ENCODE data around the gene PFDN6.
"Not testable (repeated sequence)": the region's sequence is repeated elsewhere in the genome, so short reads cannot be mapped to it uniquely, and the experiment has no call there.

PFDN6 gene

GRCh38 chr6:33276581-33276863, 12.9 kb upstream of the PFDN6 start:
- no peak for FAIRE-seq
- no peak for TF ChIP-seq POLR2AphosphoS5 (IDR thresholded peaks at IDR 0.05; ENCODE audit: low read depth, low read length)
- TF ChIP-seq POLR2A (IDR thresholded peaks at IDR 0.05; ENCODE audit: low read depth, low read length): no peak
- no peak for TF ChIP-seq TAF1 (IDR thresholded peaks at IDR 0.05; ENCODE audit: borderline replicate concordance, low read depth, low read length)
- no peak for DNase-seq (ENCODE audit: insufficient read length)

- peak; percentile 84 for DNase-seq (ENCODE audit: insufficient read length)
Measured at GRCh38 chr6:33276864-33277662, 12.3 kb upstream of the PFDN6 start, which contains the start of gene B3GALT4. Gene B3GALT4 (plus strand): TSS chr6:33277123. CDS start chr6:33277420, 297 bp downstream.

GRCh38 chr6:33277663-33278391, 11.6 kb upstream of the PFDN6 start:
- TF ChIP-seq POLR2AphosphoS5 (IDR thresholded peaks at IDR 0.05; ENCODE audit: low read depth, low read length): peak; percentile 69; the same call in 1 of the 2 replicates
- no peak for TF ChIP-seq TAF1 (IDR thresholded peaks at IDR 0.05; ENCODE audit: borderline replicate concordance, low read depth, low read length)
- peak; percentile 70 for FAIRE-seq
- peak; percentile 66 for DNase-seq (ENCODE audit: insufficient read length)

More at GRCh38 chr6:33276864-33277662, 12.3 kb upstream of the PFDN6 start, which contains the start of gene B3GALT4:
- peak; percentile 96 for TF ChIP-seq POLR2A (IDR thresholded peaks at IDR 0.05; ENCODE audit: low read depth, low read length)
- peak; percentile 99 for TF ChIP-seq POLR2AphosphoS5 (IDR thresholded peaks at IDR 0.05; ENCODE audit: low read depth, low read length)
- TF ChIP-seq TAF1 (IDR thresholded peaks at IDR 0.05; ENCODE audit: borderline replicate concordance, low read depth, low read length): peak; percentile 34; the same call in 1 of the 2 replicates
- FAIRE-seq: peak; percentile 90

- TF ChIP-seq POLR2A (IDR thresholded peaks at IDR 0.05; ENCODE audit: low read depth, low read length): no peak
- no peak for TF ChIP-seq TAF1 (IDR thresholded peaks at IDR 0.05; ENCODE audit: borderline replicate concordance, low read depth, low read length)
- no peak for TF ChIP-seq POLR2AphosphoS5 (IDR thresholded peaks at IDR 0.05; ENCODE audit: low read depth, low read length)
- no peak for DNase-seq (ENCODE audit: insufficient read length)
- FAIRE-seq: no peak
Measured at GRCh38 chr6:33278392-33278741, 11.0 kb upstream of the PFDN6 start.

- no peak for DNase-seq (ENCODE audit: insufficient read length)
- no peak for TF ChIP-seq POLR2AphosphoS5 (IDR thresholded peaks at IDR 0.05; ENCODE audit: low read depth, low read length)
- no peak for TF ChIP-seq TAF1 (IDR thresholded peaks at IDR 0.05; ENCODE audit: borderline replicate concordance, low read depth, low read length)
- no peak for TF ChIP-seq POLR2A (IDR thresholded peaks at IDR 0.05; ENCODE audit: low read depth, low read length)
- FAIRE-seq: no peak
Measured at GRCh38 chr6:33278810-33279209, 10.6 kb upstream of the PFDN6 start.

- FAIRE-seq: no peak
- TF ChIP-seq POLR2AphosphoS5 (IDR thresholded peaks at IDR 0.05; ENCODE audit: low read depth, low read length) (peak; percentile 39; the same call in 1 of the 2 replicates), TAF1 (IDR thresholded peaks at IDR 0.05; ENCODE audit: borderline replicate concordance, low read depth, low read length) (no peak), POLR2A (IDR thresholded peaks at IDR 0.05; ENCODE audit: low read depth, low read length) (peak; percentile 31; the same call in 1 of the 2 replicates)
- no peak for DNase-seq (ENCODE audit: insufficient read length)
Measured at GRCh38 chr6:33279257-33279695, 10.1 kb upstream of the PFDN6 start.

- FAIRE-seq (no peak), DNase-seq (ENCODE audit: insufficient read length) (no peak)
- TF ChIP-seq TAF1 (IDR thresholded peaks at IDR 0.05; ENCODE audit: borderline replicate concordance, low read depth, low read length) (no peak), POLR2A (IDR thresholded peaks at IDR 0.05; ENCODE audit: low read depth, low read length) (no peak), POLR2AphosphoS5 (IDR thresholded peaks at IDR 0.05; ENCODE audit: low read depth, low read length) (no peak; the same call in 1 of the 2 replicates)
Measured at GRCh38 chr6:33279971-33280511, 9.4 kb upstream of the PFDN6 start.

GRCh38 chr6:33280539-33280938, 8.9 kb upstream of the PFDN6 start:
- no peak for FAIRE-seq
- no peak for TF ChIP-seq POLR2A (IDR thresholded peaks at IDR 0.05; ENCODE audit: low read depth, low read length)
- TF ChIP-seq TAF1 (IDR thresholded peaks at IDR 0.05; ENCODE audit: borderline replicate concordance, low read depth, low read length): no peak
- no peak for TF ChIP-seq POLR2AphosphoS5 (IDR thresholded peaks at IDR 0.05; ENCODE audit: low read depth, low read length)
- no peak for DNase-seq (ENCODE audit: insufficient read length)

- not testable (repeated sequence) for DNase-seq (ENCODE audit: insufficient read length); FAIRE-seq
Measured at GRCh38 chr6:33285214-33285613, 4.2 kb upstream of the PFDN6 start.

GRCh38 chr6:33286946-33287914, 2.2 kb upstream of the PFDN6 start:
- DNase-seq (ENCODE audit: insufficient read length): no peak
- no peak for FAIRE-seq
- TF ChIP-seq TAF1 (IDR thresholded peaks at IDR 0.05; ENCODE audit: borderline replicate concordance, low read depth, low read length) (no peak), POLR2A (IDR thresholded peaks at IDR 0.05; ENCODE audit: low read depth, low read length) (no peak), POLR2AphosphoS5 (IDR thresholded peaks at IDR 0.05; ENCODE audit: low read depth, low read length) (no peak)

Data from GM12892 (cell line).